GM19438 (cell line): Measurements from ENCODE around the gene ACTL10.
A peak's percentile ranks its signal among the peaks of the same experiment; 100 is the strongest.

ENCODE experiments used
- ATAC-seq: cut with Tn5 transposase; IDR thresholded peaks from one replicate; pipeline ENCODE4 v1.9.1; 2021; ENCODE audit warnings: low read depth; ENCODE audit not compliant: unreplicated experiment

ACTL10 gene

GRCh38 chr20:33662172-33662571 lies 4.6 kb upstream of the ACTL10 start, which contains the start of gene C20orf144:
C20orf144 (plus strand) TSS chr20:33662327; CDS start chr20:33662346, 19 bp downstream.
- ATAC-seq, result no peak

DNA sequence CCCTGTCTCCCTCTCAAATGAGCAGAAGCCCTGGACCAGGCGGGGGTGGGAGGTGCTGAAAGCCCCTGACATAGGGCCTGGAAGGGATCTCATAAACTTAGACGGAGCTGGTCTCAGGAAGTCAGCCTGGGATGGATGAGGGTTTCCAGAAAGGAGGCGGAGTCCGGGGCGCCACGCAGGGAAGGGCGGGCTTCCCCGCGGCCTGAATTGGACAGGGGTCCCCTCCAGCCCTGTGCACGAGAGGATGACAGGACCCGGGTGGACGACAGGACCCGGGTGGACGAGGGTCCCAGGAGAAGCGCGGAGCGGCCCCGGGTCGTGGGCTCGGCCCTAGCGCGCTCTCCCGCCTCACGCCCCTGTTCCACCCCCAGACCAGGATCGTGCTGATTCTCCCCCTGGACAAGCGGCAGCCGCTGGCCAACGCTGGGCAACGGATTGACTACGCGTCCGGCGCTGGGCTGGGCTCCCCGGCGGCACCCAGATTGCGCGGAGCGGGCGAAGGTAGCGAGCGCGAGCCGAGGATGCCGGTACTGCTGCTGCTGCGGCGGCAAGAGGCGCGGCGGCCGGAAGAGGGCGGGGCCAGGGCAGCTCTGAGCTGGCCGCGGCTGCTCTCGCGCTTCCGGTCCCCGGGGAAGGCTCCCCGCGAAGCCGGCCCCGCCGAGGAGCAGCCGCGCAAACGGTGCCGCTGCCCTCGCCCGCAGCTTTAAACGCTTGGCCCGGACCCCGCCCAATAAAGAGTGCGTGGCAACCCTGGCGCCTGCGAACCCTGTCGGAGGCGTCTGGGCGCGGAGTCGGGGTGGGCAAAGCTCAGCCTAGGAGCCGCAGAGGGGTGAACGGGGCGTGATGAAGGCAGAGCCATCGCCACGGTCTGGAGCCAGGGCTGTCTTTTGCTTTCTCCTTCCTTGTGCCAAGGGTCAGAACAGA lies 3.3 kb upstream of the ACTL10 start:
- ATAC-seq, result no peak

DNA sequence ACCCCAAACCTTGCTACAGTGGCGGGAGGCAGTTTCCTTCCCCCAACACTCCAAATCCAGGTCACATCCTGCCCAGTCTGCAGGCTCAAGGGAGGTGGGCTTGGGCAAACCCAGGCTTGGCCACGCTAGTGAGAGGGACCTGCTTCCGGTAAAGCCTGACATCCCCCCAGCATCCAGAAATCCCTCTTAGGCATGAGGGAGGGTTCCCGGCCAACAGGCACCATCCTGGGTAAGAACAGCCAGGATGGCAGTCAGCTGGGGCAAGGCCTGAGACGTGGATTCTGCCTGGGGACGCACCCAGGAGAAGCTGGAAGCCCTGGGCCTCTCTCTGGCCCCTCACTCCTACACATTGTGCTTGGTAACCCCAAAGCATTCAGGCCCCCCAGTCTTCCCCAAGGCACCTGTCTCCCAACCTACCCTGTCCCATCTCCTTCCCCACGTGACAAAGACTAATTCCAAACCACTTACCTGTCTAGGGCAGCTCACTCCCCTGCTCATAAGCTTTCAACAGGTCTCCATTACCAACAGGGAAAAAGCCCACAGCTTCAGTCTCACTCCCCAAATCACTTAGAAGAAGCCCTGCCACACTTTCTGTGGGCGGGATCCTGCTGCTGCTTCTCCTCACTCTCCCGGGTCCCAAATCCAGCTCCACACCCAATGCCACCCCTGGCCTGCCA lies 2.5 kb upstream of the ACTL10 start:
- no peak for ATAC-seq

DNA sequence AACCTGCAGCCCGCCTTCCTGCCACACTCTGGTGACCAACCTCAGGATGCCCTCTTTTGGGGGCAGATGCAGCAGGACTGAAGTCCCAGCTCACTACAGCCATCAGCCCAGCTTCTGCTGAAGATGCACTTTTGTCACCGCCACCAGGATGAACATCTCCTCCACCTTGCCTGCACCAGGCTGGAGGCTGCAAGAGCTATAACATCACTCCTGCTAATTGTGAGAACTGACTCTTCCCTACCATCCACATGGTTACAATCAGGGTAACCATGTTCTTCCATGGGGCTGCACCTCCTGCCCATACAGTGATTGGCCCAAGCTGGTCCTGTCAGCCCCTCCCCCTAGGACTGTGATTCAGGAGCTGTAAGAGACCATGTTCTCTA lies 2.0 kb upstream of the ACTL10 start:
- ATAC-seq, result no peak

- peak; percentile 17 for ATAC-seq
Observed at GRCh38 chr20:33667245-33667675, 517 bp downstream of the ACTL10 start.

- peak; percentile 23 for ATAC-seq
Observed at GRCh38 chr20:33667676-33668465, 1.1 kb downstream of the ACTL10 start.

DNA sequence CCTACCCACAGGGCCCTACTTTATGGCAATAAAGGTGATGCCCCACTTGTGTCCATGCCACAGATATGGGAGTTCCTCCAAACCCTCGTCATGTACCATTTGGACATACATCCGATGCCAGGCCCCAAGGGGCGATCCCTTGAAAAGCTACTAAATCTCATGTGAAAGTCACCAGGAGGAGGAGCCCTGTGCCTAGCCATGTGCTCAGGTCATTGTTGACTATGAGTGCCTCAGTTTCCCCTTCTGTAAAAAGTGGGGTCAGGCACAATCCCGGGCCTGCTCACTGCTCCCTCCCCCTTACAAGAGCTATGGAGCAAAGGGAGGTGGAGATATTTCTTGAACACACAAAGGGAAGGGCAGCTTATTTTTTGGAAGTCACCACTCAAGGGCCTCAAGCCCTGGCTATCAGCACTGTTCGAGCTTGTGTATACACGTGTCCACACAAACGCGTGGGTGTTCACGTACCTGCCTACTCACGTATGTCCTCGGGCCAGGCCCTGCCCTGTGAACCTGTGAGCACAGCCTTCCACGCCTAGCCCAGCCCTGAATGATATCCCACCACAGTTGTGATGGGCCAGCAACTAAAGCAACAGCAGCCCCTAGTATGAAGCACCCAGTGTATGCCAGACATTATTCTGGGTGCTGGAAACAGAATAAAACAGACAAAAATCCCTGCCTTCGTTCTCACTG lies 1.9 kb downstream of the ACTL10 start:
- ATAC-seq, result no peak

DNA sequence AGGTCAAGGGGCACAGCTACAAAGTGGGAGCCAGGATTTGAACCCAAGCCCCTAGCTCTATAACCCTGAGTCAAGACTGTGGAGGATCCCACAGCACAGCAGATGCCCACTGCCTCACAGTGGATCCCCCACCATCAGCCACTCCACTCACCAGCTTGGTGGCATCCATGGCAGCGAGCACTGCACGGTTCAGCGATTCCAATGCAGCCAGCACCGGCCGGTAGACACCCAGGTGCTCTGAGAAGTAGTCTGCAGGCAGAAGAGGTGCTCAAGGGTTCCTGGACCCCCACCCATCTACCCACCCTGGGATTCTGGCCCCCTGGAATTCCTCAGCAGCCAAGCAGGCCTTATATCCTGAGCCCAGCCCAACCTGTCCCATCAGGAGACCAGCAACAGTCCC lies 2.5 kb downstream of the ACTL10 start:
- no peak for ATAC-seq

DNA sequence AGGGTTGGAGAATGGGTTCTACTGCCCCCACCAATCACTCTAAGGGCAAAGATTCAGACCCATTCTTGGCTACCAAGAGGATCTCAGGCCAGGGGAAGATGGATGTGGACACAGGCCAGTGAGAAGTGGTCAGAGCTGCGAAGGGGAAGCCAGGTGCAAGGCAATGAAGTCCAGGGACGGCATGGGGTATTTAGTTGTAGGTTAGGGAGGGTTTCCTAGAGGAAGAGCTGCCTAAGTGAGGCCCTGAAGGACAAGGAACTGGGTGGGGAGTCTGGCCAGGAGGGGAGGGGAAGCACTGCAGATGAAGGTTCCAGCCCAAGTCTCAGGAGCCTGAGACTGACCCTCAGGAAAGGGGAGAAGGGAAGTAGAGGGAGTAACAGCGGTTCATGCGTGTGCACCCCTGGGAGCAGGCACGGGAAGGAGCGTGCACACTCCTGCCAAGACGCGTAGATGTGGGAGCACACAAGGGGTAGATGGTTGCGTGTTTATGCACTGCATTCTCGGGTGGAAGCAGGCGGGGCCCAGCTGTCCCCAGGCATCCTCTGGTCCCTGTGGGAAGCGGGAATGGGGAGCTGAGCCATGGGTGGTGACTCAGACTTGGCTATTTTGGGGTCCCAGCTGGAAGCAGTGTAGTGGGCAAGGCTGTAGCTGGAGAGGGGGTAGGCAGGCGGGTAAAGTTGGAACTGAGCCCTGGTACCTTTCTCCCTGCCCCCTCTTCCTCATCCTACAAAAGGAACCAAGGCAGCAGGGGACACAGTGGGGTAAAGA lies 3.3 kb downstream of the ACTL10 start:
- no peak for ATAC-seq

GRCh38 chr20:33670715-33671499 lies 4.2 kb downstream of the ACTL10 start:
- ATAC-seq, result no peak

- no peak for ATAC-seq
Observed at GRCh38 chr20:33671573-33672288, 5.0 kb downstream of the ACTL10 start.

DNA sequence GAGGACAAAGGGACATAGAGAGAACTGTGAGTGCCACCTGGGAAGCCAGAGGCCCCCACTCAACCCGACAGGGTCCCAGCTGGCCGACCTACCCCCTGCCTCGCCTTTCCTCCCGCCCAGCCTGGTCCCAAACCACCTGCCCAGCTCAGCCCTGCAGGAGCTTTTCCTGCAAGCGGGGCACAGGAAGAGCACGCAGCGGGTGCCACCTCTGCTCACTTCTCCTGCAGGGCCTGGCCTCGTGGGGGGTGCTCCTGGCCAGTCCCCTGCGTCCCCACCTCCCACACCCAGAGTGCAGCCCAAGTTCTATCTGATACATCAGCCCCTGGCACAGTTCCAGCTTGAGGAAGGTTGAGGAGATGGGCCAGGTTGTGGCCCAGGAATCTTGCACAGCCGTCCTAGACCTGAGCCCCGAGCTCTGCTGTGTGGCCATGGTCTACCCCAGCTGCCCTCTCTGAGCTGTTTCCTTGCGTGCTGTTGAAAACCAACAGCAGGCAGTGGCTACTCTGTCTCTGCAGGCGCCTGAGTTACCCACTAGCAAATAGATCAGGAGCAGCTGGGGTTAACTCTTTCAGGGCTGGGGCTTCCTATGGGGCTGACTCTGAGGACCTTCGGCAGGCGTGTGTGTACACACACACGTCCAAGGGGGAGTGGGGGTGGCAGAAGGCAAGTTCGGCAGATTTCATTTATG lies 5.8 kb downstream of the ACTL10 start:
- no peak for ATAC-seq

- no peak for ATAC-seq
Observed at GRCh38 chr20:33673114-33673409, 6.3 kb downstream of the ACTL10 start.

DNA sequence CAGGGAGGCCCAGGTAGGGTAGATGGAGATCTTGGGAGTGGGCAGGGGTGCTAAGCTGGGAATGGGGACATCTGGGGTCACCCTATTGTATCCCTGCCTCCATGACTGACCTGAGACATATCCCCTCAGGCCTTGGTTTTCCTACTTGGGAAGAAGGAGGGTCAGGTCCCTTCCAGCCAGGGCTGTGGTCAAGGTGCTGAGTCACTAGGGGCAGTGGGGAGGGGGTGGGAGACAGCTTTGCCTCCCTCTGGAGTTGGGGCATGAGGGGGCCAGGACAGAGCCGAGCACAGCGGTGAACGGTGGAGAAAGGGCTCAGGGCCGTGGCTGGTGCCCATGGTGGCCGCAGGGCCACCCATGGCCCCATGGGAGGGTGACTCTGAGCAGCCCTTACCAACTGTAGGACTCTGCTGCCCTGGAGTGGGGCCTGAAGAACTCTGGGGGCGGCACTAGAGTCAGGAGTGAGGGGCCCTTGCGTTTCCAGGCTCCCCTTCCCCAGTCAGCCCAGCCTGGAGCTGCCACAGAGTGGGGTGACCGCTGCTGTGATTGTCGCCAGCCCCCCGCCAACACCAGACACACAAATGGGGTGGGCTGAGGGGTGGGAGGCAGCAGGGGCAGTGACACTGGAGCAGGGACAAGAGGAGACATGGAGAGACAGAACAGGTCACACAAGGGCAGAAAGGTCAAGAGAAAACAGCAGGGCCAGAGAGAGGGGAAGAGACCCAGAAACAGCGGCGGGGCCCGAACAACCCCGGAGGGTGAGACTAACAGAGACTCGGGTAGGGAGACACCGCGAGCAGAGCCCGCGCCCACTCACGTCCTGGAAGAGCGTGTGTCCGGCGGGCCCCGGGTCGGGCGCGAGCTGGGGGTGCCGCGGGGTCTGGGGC lies 6.9 kb downstream of the ACTL10 start:
- ATAC-seq, result no peak

DNA sequence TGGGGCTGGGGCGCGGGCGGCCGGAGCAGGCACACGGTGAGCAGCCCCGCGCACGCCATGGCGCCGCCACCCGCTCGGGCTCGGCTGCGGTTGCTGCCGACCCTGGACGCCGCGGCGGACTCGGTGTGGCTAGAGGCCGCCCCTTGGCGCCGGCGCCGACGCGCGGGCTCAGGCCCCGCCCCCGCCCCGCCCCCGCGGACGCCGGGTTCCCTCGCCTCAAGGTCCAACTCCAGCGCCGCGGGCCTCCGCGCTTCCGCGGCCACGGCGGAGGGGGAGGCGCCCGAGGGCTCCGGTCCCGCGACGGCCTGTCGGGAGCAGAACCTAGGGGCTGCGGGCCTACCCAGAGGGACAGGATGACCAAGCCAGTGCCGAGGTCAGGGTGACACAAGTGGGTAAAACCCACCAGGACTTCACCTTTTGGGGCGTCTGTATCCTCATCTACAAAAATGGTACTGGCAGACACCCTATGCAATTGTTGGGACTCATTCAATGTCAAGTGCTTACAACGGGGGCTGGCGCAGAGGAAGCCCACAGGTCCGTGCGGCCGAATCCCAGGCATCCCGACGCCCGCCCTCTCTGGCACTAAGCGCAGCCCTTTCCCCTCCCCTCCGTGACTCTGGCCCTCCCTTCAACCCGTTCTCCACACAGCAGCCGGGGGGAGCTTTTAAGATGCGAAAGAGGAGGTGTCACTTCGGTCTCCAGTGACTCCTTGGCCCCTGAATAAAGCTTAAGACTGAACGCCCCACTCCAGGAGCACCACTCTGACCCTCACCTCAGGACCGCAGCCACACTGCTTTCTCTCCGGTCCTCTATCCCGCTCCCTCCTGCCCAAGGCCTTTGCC lies 7.8 kb downstream of the ACTL10 start, which contains the start of gene NECAB3:
TSS of gene NECAB3 (minus strand) at position 135 of the 842 bp plus-strand sequence. CDS start at position 59, 76 bp downstream.
- no peak for ATAC-seq
